OCI-LY7 (cell line): Measurements from ENCODE around the gene DPP8.

Source experiments
- CTCF ChIP-seq: fragments of 200-600 bp; sonication (generic); conservative IDR thresholded peaks from 2 replicates; pipeline ENCODE4 v1.5.1; 2014; ENCODE audit warnings: mild to moderate bottlenecking, antibody characterized with exemption, low read length, moderate library complexity, mixed read lengths
- EZH2phosphoT487 ChIP-seq: fragments of 200-600 bp; sonication (generic); IDR thresholded peaks from 2 replicates; pipeline ENCODE4 v1.6.1; 2018; ENCODE audit warnings: low read depth, borderline replicate concordance, mild to moderate bottlenecking, mixed run types, antibody characterized with exemption, low read length, moderate library complexity, mixed read lengths

GRCh38 chr15:65416845-65417416 is 100.6 kb downstream of the DPP8 start:
- no peak for TF ChIP-seq CTCF
- TF ChIP-seq EZH2phosphoT487: no peak
